Subcutaneous abdominal adipose tissue (tissue), 5 donors: Measurements from ENCODE around the gene AHI1.
"Not testable (repeated sequence)": the region's sequence is repeated elsewhere in the genome, so short reads cannot be mapped to it uniquely, and the experiment has no call there.

Experiments used
- H3K27ac ChIP-seq: one replicate; pipeline ENCODE4 v1.7.0; 2013; ENCODE audit warnings: low read depth, mild to moderate bottlenecking, inconsistent platforms, low read length, moderate library complexity
- H3K27me3 ChIP-seq, 5 donors: one replicate each; pipeline ENCODE4 v1.7.0; 2013; ENCODE audit warnings: low read length in 5 of 5, inconsistent platforms in 1 of 5; ENCODE audit not compliant: control insufficient read depth in 5 of 5, insufficient read depth in 4 of 5
- H3K36me3 ChIP-seq, 5 donors: one replicate each; pipeline ENCODE4 v1.7.0; 2013; ENCODE audit warnings: low read length in 5 of 5; ENCODE audit not compliant: control insufficient read depth in 5 of 5, insufficient read depth in 5 of 5
- H3K4me1 ChIP-seq, 5 donors: one replicate each; pipeline ENCODE4 v1.7.0; 2013; ENCODE audit warnings: low read length in 5 of 5, mild to moderate bottlenecking in 3 of 5, moderate library complexity in 1 of 5; ENCODE audit not compliant: control insufficient read depth in 5 of 5, insufficient read depth in 5 of 5
- H3K4me3 ChIP-seq, 5 donors: one replicate each; pipeline ENCODE4 v1.7.0; 2013; ENCODE audit warnings: low read length in 5 of 5, low read depth in 1 of 5
- H3K9ac ChIP-seq, 5 donors: one replicate each; pipeline ENCODE4 v1.7.0; 2013; ENCODE audit warnings: low read length in 5 of 5, mild to moderate bottlenecking in 4 of 5, moderate library complexity in 3 of 5
- H3K9me3 ChIP-seq, 5 donors: one replicate each; pipeline ENCODE4 v1.7.0; 2013; ENCODE audit warnings: low read length in 5 of 5; ENCODE audit not compliant: control insufficient read depth in 5 of 5
- donor health status: healthy.
- donor health status: healthy.
- donor health status: healthy.
- donor health status: healthy.
- donor health status: healthy.

The AHI1 gene

DNA sequence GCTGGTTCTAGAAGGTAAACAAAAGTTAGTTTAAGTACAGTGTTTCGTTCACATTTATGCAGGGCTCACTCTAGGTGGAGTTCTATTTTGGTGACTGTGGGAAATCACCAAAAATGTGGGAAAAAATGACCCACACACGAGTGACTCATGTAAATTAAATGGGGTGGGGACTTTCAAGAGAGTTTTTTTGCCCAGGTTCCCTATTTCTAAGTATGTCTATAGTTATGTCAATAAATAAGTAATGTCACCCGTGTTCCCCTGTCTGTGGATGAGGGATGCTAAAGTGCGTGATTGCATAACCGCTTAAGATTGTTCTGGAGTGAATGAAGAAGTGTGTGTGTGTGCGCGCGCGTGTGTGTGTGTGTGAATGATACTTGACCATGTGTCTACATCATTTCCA, 247.3 kb downstream of the AHI1 start:
- Histone ChIP-seq H3K4me3 (no peak overlapping the region), H3K9ac (no peak overlapping the region), H3K4me1 (no peaks in the 10 kb centered on the region), H3K27ac (no peak overlapping the region), H3K9me3 (no peaks in the 10 kb centered on the region), H3K27me3 (no peaks in the 10 kb centered on the region), H3K36me3 (no peaks in the 10 kb centered on the region)

DNA sequence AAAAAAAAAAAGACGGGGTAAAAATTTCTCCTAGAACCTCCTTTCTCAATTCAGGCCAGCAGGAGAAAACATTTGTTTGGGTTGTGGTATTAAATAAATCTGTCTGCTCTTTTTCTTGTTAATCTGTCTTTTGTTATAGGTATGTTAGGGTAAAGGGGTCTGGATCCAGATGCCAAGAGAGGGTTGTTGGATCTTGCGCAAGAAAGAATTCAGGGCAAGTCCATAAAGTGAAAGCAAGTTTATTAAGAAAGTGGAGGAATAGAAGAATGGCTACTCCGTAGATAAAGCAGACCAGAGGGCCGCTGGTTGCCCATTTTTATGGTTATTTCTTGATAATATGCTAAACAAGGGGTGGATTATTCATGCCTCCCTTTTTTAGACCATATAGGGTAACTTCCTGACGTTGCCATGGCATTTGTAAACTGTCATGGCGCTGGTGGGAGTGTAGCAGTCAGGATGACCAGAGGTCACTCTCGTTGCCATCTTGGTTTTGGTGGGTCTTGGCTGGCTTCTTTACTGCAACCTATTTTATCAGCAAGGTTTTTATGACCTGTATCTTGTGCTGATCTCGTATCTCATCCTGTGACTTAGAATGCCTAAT, 251.0 kb downstream of the AHI1 start:
- H3K36me3 ChIP-seq, H3K27me3 ChIP-seq, H3K4me3 ChIP-seq, H3K27ac ChIP-seq, H3K4me1 ChIP-seq, H3K9me3 ChIP-seq, H3K9ac ChIP-seq: not testable (repeated sequence)

DNA sequence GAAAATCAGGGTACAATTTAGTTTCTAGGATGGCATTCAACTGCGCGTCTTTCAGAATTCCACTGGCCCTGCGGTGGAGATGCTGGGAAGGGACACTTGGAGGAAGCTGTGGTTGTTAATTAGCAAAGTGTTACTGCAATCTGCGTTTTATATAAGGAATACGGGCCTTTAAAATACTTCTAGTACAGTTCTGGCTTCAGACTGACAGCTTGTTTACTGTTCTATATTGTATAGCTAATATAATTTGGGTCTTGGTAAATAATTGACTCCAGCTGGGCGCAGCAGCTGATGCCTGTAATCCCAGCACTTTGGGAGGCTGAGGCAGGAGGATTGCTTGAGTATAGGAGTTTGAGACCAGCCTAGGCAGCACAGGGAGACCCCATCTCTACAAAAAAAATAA, 252.7 kb downstream of the AHI1 start:
- Histone ChIP-seq H3K9me3 (no peaks in the 10 kb centered on the region), H3K4me1 (no peaks in the 10 kb centered on the region), H3K36me3 (no peaks in the 10 kb centered on the region), H3K27ac (no peak overlapping the region), H3K4me3 (no peak overlapping the region), H3K9ac (no peak overlapping the region), H3K27me3 (no peaks in the 10 kb centered on the region)

DNA sequence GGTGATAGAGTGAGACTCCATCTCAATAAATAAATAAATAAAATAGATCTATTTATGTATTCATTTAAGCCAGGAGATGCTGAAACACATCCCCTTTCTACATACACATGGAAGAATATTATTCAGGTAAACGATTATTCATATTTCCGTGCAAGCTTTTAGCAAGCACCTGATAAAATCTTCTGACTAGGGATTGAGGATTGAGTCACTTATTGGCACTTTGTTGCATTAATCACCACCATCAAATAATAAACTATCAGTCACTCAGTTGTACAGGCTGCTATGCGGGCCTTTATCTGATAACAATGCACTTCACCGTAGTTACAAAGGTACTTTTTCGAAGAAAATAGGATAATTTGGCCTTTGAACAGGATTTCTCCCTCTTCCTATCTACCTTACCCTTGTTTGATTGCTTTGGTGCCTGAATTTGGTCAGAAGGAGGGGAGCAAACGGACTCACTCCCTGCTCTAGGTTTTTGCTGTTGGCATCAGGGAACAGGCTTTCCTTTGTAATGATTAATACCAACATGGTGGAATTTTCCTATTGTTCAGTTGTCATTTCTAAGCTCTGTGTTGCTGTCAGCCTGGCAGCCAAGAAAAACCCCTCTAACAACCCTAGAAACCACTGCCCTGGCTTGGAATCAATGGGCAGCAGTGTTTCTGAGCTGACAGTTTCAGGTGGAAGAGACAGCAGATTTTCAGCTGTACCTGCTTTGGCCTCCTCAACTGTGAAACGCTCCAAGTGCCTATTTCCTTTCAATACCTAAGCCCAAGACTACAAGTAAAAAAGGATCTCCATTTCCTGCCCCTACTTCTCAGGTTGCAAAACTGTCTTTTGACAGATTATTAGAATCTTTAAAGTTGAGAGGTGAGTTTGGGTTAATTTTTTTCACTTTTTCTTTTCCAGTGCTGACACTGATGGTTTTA, 253.4 kb downstream of the AHI1 start:
- Histone ChIP-seq H3K36me3 (no peaks in the 10 kb centered on the region), H3K9ac (no peak overlapping the region), H3K27ac (no peak overlapping the region), H3K4me1 (no peaks in the 10 kb centered on the region), H3K27me3 (no peaks in the 10 kb centered on the region), H3K4me3 (no peak overlapping the region), H3K9me3 (no peaks in the 10 kb centered on the region)

DNA sequence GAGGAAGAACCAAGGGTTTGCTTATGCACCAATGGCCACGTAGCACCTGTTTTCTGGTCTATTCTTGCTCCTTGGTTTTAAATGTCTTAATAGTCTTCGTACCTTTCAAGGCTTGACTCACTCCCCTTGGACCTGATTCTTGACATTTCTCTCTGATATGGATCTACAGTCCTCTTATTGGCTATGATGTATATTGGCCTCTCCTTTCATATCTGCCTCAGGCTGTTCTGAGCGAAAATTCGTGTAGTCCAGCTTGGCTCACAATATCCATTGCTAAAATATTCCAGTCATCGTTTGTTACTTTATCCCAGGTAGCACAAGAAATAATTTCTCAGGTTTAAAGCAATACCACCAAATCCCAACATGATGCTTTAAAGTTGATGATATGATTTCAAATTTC, 256.8 kb downstream of the AHI1 start:
- H3K9me3 ChIP-seq, result no peaks in the 10 kb centered on the region
- no peak overlapping the region for H3K9ac ChIP-seq
- H3K4me3 ChIP-seq, result no peak overlapping the region
- peaks cover 0 to 3% (median 0%) of the 10 kb centered on the region in 5 donors for H3K27me3 ChIP-seq
- H3K27ac ChIP-seq, result no peak overlapping the region
- H3K36me3 ChIP-seq, result no peaks in the 10 kb centered on the region
- no peaks in the 10 kb centered on the region for H3K4me1 ChIP-seq

DNA sequence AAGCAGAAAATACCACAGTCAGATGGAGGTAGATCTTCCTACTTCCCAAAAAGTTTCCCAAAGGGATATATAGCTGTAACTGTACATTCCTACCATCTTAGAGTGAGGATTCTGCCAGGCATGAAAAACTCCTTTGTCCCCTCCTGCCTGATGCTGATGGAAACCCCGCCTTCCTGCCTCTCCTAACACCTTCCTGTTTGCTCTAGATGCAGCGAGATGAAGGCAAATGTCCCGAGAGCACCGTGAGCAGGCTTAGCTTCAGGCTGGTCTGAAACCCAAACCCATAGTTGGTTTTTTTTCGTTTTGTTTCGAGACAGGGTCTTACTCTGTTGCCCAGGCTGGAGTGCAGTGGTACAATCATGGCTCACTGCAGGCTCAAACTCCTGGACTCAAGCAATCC, 260.8 kb downstream of the AHI1 start:
- peaks cover 0 to 7% (median 0%) of the 10 kb centered on the region in 5 donors for H3K4me1 ChIP-seq
- no peaks in the 10 kb centered on the region for H3K9me3 ChIP-seq
- no peak overlapping the region for H3K27ac ChIP-seq
- no peak overlapping the region for H3K4me3 ChIP-seq
- no peak overlapping the region for H3K9ac ChIP-seq
- peaks cover 0 to 3% (median 0%) of the 10 kb centered on the region in 5 donors for H3K27me3 ChIP-seq
- H3K36me3 ChIP-seq, result no peaks in the 10 kb centered on the region

DNA sequence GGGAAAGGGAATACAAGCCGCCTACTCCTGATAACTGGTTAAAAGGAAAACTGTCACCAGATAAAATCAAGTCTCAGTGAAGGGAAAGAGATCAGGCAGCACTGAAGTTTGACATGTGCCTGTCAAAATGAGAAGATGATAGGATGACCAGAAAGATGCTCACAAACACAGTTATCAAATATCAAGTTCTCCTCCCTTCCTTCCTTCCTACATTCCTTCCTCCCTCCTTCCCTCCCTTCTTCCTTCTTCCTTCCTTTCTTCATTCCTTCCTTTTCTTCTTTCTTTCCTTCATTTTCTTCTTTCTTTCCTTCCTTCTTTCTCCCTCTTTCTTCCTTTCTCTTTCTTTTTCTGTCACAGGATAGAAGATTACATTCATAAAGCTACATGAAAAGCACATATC, 261.2 kb downstream of the AHI1 start:
- Histone ChIP-seq H3K27ac (no peak overlapping the region), H3K9ac (no peak overlapping the region), H3K27me3 (peaks cover 0 to 3% (median 0%) of the 10 kb centered on the region in 5 donors), H3K4me1 (peaks cover 0 to 7% (median 0%) of the 10 kb centered on the region in 5 donors), H3K36me3 (no peaks in the 10 kb centered on the region), H3K9me3 (no peaks in the 10 kb centered on the region), H3K4me3 (no peak overlapping the region)

DNA sequence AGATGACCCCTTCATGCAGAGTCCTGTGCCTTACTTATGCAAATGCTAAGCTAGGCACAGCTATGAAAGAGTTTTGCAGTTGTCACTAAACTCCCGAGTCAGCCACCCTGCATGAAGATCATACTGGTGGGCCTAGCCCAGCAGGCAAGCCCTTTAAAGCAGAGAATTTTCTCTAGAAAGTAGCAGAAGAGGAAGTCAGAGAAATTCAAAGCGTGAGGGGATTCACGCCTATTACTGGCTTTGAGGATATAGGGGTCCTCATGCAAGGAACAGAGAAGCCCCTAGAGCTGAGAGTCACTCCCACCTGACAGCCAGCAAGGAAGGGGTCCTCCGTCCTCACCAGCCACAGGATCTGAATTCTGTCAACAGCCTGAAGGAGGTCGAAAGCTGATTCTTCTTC, 261.8 kb downstream of the AHI1 start:
- peaks cover 0 to 7% (median 0%) of the 10 kb centered on the region in 5 donors for H3K4me1 ChIP-seq
- H3K4me3 ChIP-seq, result no peak overlapping the region
- H3K27me3 ChIP-seq, result peaks cover 0 to 3% (median 0%) of the 10 kb centered on the region in 5 donors
- no peak overlapping the region for H3K9ac ChIP-seq
- H3K27ac ChIP-seq, result no peak overlapping the region
- no peaks in the 10 kb centered on the region for H3K36me3 ChIP-seq
- no peaks in the 10 kb centered on the region for H3K9me3 ChIP-seq

DNA sequence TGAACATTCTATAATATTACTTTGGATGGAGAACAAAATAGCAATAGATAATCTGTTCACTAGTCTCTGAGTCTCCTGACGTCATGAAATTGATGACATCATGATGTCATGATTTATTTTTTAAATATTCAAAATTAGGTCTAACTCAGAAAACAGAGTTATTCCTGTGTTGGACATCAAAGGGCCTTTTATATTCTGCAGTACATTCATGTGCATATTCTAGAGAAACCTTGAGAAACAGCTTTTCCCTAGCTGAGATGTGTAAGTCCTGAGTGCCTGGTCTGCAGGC, 263.1 kb downstream of the AHI1 start:
- Histone ChIP-seq H3K4me3 (no peak overlapping the region), H3K27me3 (peaks cover 0 to 3% (median 0%) of the 10 kb centered on the region in 5 donors), H3K4me1 (peaks cover 0 to 7% (median 0%) of the 10 kb centered on the region in 5 donors), H3K27ac (no peak overlapping the region), H3K9ac (no peak overlapping the region), H3K36me3 (no peaks in the 10 kb centered on the region), H3K9me3 (no peaks in the 10 kb centered on the region)

DNA sequence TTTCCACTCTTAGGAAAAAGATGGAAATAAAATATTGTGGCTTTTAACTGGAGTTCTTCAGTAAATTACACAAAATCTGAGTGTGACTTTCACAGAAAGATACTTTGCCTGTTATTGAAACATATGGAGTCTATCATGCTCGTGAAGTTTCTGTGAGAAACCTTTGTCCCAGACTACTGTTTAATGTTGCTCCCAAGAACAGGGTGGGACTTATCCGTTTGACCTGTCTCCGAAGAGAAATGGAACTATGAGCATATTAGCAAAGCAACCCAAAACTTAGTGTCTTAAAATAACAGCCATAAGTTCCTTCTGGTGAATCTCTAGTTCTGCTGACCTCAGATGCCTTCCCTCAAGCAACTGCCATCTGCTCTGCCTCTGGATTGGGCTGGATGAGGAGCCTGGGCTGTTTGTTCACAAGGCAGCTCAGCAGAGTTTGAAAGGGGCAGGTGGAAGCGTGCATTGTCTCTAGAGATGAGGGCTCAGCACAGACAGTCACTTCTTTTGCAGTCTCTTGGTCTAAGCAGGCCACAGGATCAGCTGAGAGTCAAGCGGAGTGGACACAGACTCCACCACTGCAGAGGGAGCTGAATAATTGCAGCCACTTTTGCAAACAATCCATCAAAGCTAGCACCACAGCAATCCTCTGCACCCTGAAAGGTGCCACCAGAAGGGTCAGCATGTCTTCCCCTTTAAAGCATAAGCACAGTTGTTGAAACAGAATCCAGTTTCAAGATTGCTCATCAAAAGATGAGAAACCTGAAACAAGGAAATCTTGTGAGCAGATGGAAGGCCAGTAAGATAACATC, 263.7 kb downstream of the AHI1 start:
- Histone ChIP-seq H3K9ac (no peak overlapping the region), H3K27me3 (peaks cover 0 to 2% (median 0%) of the 10 kb centered on the region in 5 donors), H3K36me3 (no peaks in the 10 kb centered on the region), H3K4me3 (no peak overlapping the region), H3K4me1 (peaks cover 0 to 7% (median 0%) of the 10 kb centered on the region in 5 donors), H3K27ac (no peak overlapping the region), H3K9me3 (no peaks in the 10 kb centered on the region)
